ENCODE measurements around the gene ZC2HC1B. TPM values are rescaled to one million over a fixed set of nuclear protein-coding genes. Genes with fewer than 3 reads are reported as not detected.

Gene ZC2HC1B, protein sequence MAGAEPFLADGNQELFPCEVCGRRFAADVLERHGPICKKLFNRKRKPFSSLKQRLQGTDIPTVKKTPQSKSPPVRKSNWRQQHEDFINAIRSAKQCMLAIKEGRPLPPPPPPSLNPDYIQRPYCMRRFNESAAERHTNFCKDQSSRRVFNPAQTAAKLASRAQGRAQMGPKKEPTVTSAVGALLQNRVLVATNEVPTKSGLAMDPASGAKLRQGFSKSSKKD
- total RNA-seq (2014; rRNA removed; shearing (Covaris generic)) (not detected in 2 replicates), polyA plus RNA-seq (2016; fragmentation: Nextera tagmentation; extraction: Ambion mirVana) (not detected in 2 replicates)

DNA sequence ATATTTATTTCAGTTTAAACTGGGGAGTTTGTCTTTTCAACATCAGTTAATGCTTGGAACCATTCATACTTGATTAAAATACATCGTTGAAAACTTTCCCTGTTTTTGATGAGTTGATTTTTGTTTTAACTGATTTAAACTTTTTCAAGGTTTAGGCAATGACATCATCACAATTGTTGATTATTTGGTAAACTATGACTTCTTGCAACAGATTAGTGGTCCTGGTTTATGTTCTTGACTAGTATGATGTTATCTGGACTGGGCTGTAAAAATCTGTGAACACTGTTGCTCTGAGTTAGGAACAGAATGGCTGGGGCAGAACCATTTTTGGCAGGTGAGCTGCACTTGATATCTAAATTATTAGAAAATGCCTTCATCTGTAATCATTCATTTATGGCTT is at the start of gene ZC2HC1B:
Gene ZC2HC1B (plus strand): TSS at position 241 of the 400 bp plus-strand sequence. CDS start 66 bp downstream, at position 307.
- no peak for DNase-seq
- peaks cover 51% of the 10 kb centered on the region for H3K36me3 ChIP-seq (ENCODE audit: low read depth)
- H4K20me1 ChIP-seq (ENCODE audit: insufficient read depth), result no peaks in the 10 kb centered on the region
- TF ChIP-seq EZH2phosphoT487 (IDR thresholded peaks at IDR 0.05; ENCODE audit: insufficient read depth, low read depth), result no peak
- 5 to 14% methylated on average over 1 of the region's 1 CpG for WGBS, 2 experiments (ENCODE audit: low coverage in 1 of 2, low lambda C conversion rate in 2 of 2, missing lambda C conversion rate in 2 of 2)
- H3K4me3 ChIP-seq, result no peak within 1 kb of the TSS
- in situ Hi-C loops (cut with MboI), result no loop called here
- H3K27me3 ChIP-seq (replicated peaks; ENCODE audit: insufficient read depth), result no peaks in the 10 kb centered on the region
- H3K27ac ChIP-seq, result no peak within 1 kb of the TSS
- H3K9ac ChIP-seq, result no peak within 1 kb of the TSS
- no peak within 1 kb of the TSS for H3K4me2 ChIP-seq (ENCODE audit: unreplicated experiment)
- H3K9me2 ChIP-seq (ENCODE audit: insufficient read depth), result no peaks in the 10 kb centered on the region
- H3K9me3 ChIP-seq (ENCODE audit: low read depth), result no peaks in the 10 kb centered on the region
- H2AFZ ChIP-seq, result no peak within 1 kb of the TSS
- no peaks in the 10 kb centered on the region for H3K4me1 ChIP-seq (ENCODE audit: insufficient read depth)
- H3K79me2 ChIP-seq (ENCODE audit: insufficient read depth), result peaks cover 5% of the 10 kb centered on the region
- no peaks in the 10 kb centered on the region for H3F3A ChIP-seq (ENCODE audit: insufficient read depth)

DNA sequence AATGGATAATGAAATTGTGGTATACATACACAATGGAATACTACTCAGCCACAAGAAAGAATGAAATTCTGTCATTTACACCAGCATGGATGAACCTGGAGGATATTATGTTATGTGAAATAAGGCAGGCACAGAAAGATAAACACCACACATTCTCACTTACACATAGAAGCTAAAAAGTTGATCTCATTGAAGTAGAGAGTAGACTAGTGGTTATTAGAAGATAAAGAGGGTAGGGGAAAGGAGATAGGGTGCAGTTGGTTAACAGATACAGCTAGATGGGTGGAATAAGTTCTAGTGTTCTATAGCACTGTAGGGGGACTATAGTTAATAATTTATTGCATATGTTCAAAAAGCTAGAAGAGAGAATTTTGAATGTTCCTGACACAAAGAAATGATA is 46.7 kb upstream of the ZC2HC1B start:
- in situ Hi-C loops (cut with MboI), result no loop called here
- Histone ChIP-seq H3K27ac (no peak overlapping the region), H3F3A (ENCODE audit: insufficient read depth) (no peaks in the 10 kb centered on the region), H3K27me3 (replicated peaks; ENCODE audit: insufficient read depth) (no peaks in the 10 kb centered on the region), H3K36me3 (ENCODE audit: low read depth) (no peaks in the 10 kb centered on the region; the same call in 1 of the 2 replicates), H3K4me3 (no peak overlapping the region), H3K9me3 (ENCODE audit: low read depth) (no peaks in the 10 kb centered on the region), H4K20me1 (ENCODE audit: insufficient read depth) (no peaks in the 10 kb centered on the region), H2AFZ (no peak overlapping the region), H3K9ac (no peak overlapping the region), H3K4me1 (ENCODE audit: insufficient read depth) (peaks cover 3% of the 10 kb centered on the region), H3K4me2 (ENCODE audit: unreplicated experiment) (no peak overlapping the region), H3K9me2 (ENCODE audit: insufficient read depth) (no peaks in the 10 kb centered on the region), H3K79me2 (ENCODE audit: insufficient read depth) (no peaks in the 10 kb centered on the region)
- DNase-seq, result no peak
- no peak for TF ChIP-seq EZH2phosphoT487 (IDR thresholded peaks at IDR 0.05; ENCODE audit: insufficient read depth, low read depth)

DNA sequence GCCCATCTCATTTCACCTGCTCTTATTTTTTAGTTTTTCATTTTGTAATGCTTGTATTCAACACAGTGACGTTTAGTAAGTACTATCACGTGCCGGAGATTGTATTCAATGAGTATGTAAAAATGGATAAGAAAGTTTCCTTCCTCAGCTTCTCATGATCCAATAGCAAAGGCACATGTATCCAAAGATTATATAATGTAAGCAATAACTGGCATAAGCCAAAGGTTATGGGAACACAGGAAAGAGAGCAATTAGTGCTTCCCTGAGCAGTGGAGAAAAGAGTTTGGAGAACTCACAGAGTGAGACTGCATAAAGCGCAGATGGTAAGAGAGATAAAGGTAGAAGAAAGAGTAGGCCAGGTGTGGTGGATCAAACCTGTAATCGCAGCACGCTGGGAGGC is 42.9 kb upstream of the ZC2HC1B start:
- Histone ChIP-seq H2AFZ (no peak overlapping the region), H3K36me3 (ENCODE audit: low read depth) (no peaks in the 10 kb centered on the region; the same call in 1 of the 2 replicates), H3K9me2 (ENCODE audit: insufficient read depth) (no peaks in the 10 kb centered on the region), H3K27me3 (replicated peaks; ENCODE audit: insufficient read depth) (no peaks in the 10 kb centered on the region), H3K27ac (no peak overlapping the region), H3K79me2 (ENCODE audit: insufficient read depth) (no peaks in the 10 kb centered on the region), H3K4me1 (ENCODE audit: insufficient read depth) (peaks cover 11% of the 10 kb centered on the region), H3K4me3 (no peak overlapping the region), H3F3A (ENCODE audit: insufficient read depth) (no peaks in the 10 kb centered on the region), H3K4me2 (ENCODE audit: unreplicated experiment) (no peak overlapping the region), H3K9ac (no peak overlapping the region), H3K9me3 (ENCODE audit: low read depth) (no peaks in the 10 kb centered on the region), H4K20me1 (ENCODE audit: insufficient read depth) (no peaks in the 10 kb centered on the region)
- TF ChIP-seq EZH2phosphoT487 (IDR thresholded peaks at IDR 0.05; ENCODE audit: insufficient read depth, low read depth), result no peak
- TF ChIP-seq EZH2 (IDR thresholded peaks at IDR 0.05; ENCODE audit: insufficient read depth, poor library complexity, severe bottlenecking), result no peak
- in situ Hi-C loops (cut with MboI), result no loop called here
- DNase-seq, result no peak
- WGBS, 2 experiments (ENCODE audit: low coverage in 1 of 2, low lambda C conversion rate in 2 of 2, missing lambda C conversion rate in 2 of 2), result 89% methylated on average over 6 of the region's 6 CpGs

DNA sequence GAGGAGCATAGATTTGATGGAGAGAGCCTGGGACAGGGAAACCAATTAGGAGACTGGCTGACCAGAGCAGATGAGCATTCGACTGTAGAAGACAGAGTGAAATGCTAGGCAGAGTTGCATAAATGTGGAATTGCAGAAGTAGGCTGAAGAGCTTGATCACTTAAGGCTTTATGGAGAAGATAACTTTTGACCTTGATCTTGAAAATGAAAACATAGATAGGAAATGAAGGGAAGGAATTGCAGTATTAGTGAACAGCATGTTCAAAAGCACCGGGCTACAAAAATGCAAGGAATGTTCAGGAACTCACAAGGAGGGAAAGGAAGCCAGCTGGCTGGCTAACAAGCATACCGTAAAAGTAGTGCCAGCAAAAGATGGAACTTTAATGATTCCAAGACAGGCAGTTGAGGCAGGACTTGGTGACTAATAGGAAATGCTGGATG is 41.7 kb upstream of the ZC2HC1B start:
- Histone ChIP-seq H3K4me2 (ENCODE audit: unreplicated experiment) (peak overlapping the region; percentile 44), H3K27me3 (replicated peaks; ENCODE audit: insufficient read depth) (no peaks in the 10 kb centered on the region), H3K9me3 (ENCODE audit: low read depth) (no peaks in the 10 kb centered on the region), H2AFZ (no peak overlapping the region), H3K9ac (no peak overlapping the region), H3K79me2 (ENCODE audit: insufficient read depth) (no peaks in the 10 kb centered on the region), H3K9me2 (ENCODE audit: insufficient read depth) (no peaks in the 10 kb centered on the region), H3K36me3 (ENCODE audit: low read depth) (no peaks in the 10 kb centered on the region; the same call in 1 of the 2 replicates), H3K4me1 (ENCODE audit: insufficient read depth) (peaks cover 11% of the 10 kb centered on the region), H3K27ac (no peak overlapping the region), H3F3A (ENCODE audit: insufficient read depth) (no peaks in the 10 kb centered on the region), H3K4me3 (no peak overlapping the region), H4K20me1 (ENCODE audit: insufficient read depth) (no peaks in the 10 kb centered on the region)
- in situ Hi-C loops (cut with MboI), result no loop called here
- WGBS, 2 experiments (ENCODE audit: low coverage in 1 of 2, low lambda C conversion rate in 2 of 2, missing lambda C conversion rate in 2 of 2), result 30 to 33% methylated on average over 3 of the region's 3 CpGs
- DNase-seq, result peak; percentile 37
- TF ChIP-seq EZH2 (IDR thresholded peaks at IDR 0.05; ENCODE audit: insufficient read depth, poor library complexity, severe bottlenecking) (no peak), EZH2phosphoT487 (IDR thresholded peaks at IDR 0.05; ENCODE audit: insufficient read depth, low read depth) (no peak)

All from GM23248 (cell line).